H9 (cell line): Measurements from ENCODE around the gene SPRED1. TPM values are rescaled to one million over a fixed set of nuclear protein-coding genes. Genes with fewer than 3 reads are reported as not detected.

Source experiments
- DNase-seq: peaks from one replicate; pipeline ENCODE4 v3.0.0-alpha.2; 2017
- H2AFZ ChIP-seq: one replicate; pipeline ENCODE4 v1.6.1; 2013; ENCODE audit warnings: mild to moderate bottlenecking, low read length, control low read depth, moderate library complexity
- H2AK5ac ChIP-seq: 2 replicates; pipeline ENCODE4 v1.6.1; 2013; ENCODE audit warnings: low read length, control low read depth, mixed read lengths; ENCODE audit not compliant: insufficient read length
- H2BK120ac ChIP-seq: one replicate; pipeline ENCODE4 v1.6.1; 2013; ENCODE audit warnings: low read depth, mild to moderate bottlenecking, low read length, control low read depth, inconsistent platforms; ENCODE audit not compliant: poor library complexity, severe bottlenecking
- H2BK12ac ChIP-seq: 2 replicates; pipeline ENCODE4 v1.6.1; 2013; ENCODE audit warnings: low read length, control low read depth, mixed read lengths, low read depth; ENCODE audit not compliant: insufficient read length
- H2BK15ac ChIP-seq: 2 replicates; pipeline ENCODE4 v1.6.1; 2013; ENCODE audit warnings: low read depth, low read length, control low read depth
- H2BK20ac ChIP-seq: one replicate; pipeline ENCODE4 v1.6.1; 2013; ENCODE audit warnings: low read depth, mild to moderate bottlenecking, low read length, control low read depth, inconsistent platforms; ENCODE audit not compliant: poor library complexity, severe bottlenecking
- H2BK5ac ChIP-seq: 2 replicates; pipeline ENCODE4 v1.6.1; 2013; ENCODE audit warnings: low read length, control low read depth, mixed read lengths; ENCODE audit not compliant: insufficient read length
- H3K14ac ChIP-seq: 2 replicates; pipeline ENCODE4 v1.6.1; 2013; ENCODE audit warnings: low read length, control low read depth; ENCODE audit not compliant: insufficient read depth
- H3K18ac ChIP-seq: 2 replicates; pipeline ENCODE4 v1.6.1; 2013; ENCODE audit warnings: low read depth, mild to moderate bottlenecking, mixed read lengths, low read length, control low read depth; ENCODE audit not compliant: insufficient read length
- H3K23ac ChIP-seq: 2 replicates; pipeline ENCODE4 v1.6.1; 2013; ENCODE audit warnings: low read length, control low read depth, mixed read lengths, low read depth; ENCODE audit not compliant: insufficient read length
- H3K23me2 ChIP-seq: 2 replicates; pipeline ENCODE4 v1.6.1; 2013; ENCODE audit warnings: low read depth, mild to moderate bottlenecking, mixed read lengths, low read length, control low read depth; ENCODE audit not compliant: insufficient read length, poor library complexity, severe bottlenecking
- H3K27ac ChIP-seq: 2 replicates; pipeline ENCODE4 v1.5.1; 2013; ENCODE audit warnings: low read length, control low read depth, mixed read lengths, low read depth; ENCODE audit not compliant: insufficient read length
- H3K27me3 ChIP-seq: 2 replicates; pipeline ENCODE4 v1.6.1; 2013; ENCODE audit warnings: low read length, control low read depth, inconsistent platforms; ENCODE audit not compliant: insufficient read depth
- H3K4ac ChIP-seq: 2 replicates; pipeline ENCODE4 v1.6.1; 2013; ENCODE audit warnings: low read depth, mild to moderate bottlenecking, control low read depth, inconsistent platforms, low read length, moderate library complexity
- H3K4me1 ChIP-seq: 2 replicates; pipeline ENCODE4 v1.6.1; 2013; ENCODE audit warnings: low read length, control low read depth, inconsistent platforms; ENCODE audit not compliant: insufficient read depth
- H3K4me2 ChIP-seq: 2 replicates; pipeline ENCODE4 v1.6.1; 2013; ENCODE audit warnings: low read length, control low read depth, mixed read lengths; ENCODE audit not compliant: insufficient read length, insufficient read depth
- H3K56ac ChIP-seq: 2 replicates; pipeline ENCODE4 v1.6.1; 2013; ENCODE audit warnings: low read depth, mild to moderate bottlenecking, mixed read lengths, low read length, control low read depth; ENCODE audit not compliant: insufficient read length
- H3K79me1 ChIP-seq: 2 replicates; pipeline ENCODE4 v1.6.1; 2013; ENCODE audit warnings: low read depth, mild to moderate bottlenecking, moderate library complexity, low read length, control low read depth, inconsistent platforms; ENCODE audit not compliant: insufficient read depth, poor library complexity, severe bottlenecking
- H3K79me2 ChIP-seq: 2 replicates; pipeline ENCODE4 v1.6.1; 2013; ENCODE audit warnings: low read length, control low read depth, inconsistent platforms; ENCODE audit not compliant: insufficient read depth
- H3K9ac ChIP-seq: 2 replicates; pipeline ENCODE4 v1.6.1; 2013; ENCODE audit warnings: low read length, control low read depth, mixed read lengths; ENCODE audit not compliant: insufficient read length; ENCODE audit errors: extremely low read depth
- H3K9me3 ChIP-seq: one replicate; pipeline ENCODE4 v1.6.1; 2013; ENCODE audit warnings: low read depth, low read length, inconsistent platforms; ENCODE audit not compliant: control insufficient read depth
- H3T11ph ChIP-seq: one replicate; pipeline ENCODE4 v1.6.1; 2013; ENCODE audit warnings: mild to moderate bottlenecking, low read length, control low read depth, inconsistent platforms
- H4K20me1 ChIP-seq: one replicate; pipeline ENCODE4 v1.6.1; 2013; ENCODE audit not compliant: control insufficient read depth, insufficient read length, insufficient read depth
- H4K5ac ChIP-seq: 2 replicates; pipeline ENCODE4 v1.6.1; 2013; ENCODE audit warnings: low read depth, mild to moderate bottlenecking, mixed read lengths, low read length, control low read depth; ENCODE audit not compliant: insufficient read length
- H4K8ac ChIP-seq: replicated peaks from 2 replicates; pipeline ENCODE4 v1.6.1; 2013; ENCODE audit warnings: low read length, control low read depth, mixed read lengths, low read depth; ENCODE audit not compliant: insufficient read length
- H4K91ac ChIP-seq: 2 replicates; pipeline ENCODE4 v1.6.1; 2013; ENCODE audit warnings: low read depth, mild to moderate bottlenecking, moderate library complexity, mixed read lengths, low read length, control low read depth; ENCODE audit not compliant: insufficient read length
- H3K27ac Mint-ChIP-seq, 3 experiments: 2 replicates in 2 of 3; 3 replicates in 1 of 3; pipeline ENCODE4 v1.8.0; 2020 to 2021; ENCODE audit warnings: mixed read lengths in 3 of 3, mild to moderate bottlenecking in 1 of 3, moderate library complexity in 1 of 3
- H3K27me3 Mint-ChIP-seq: 2 replicates; pipeline ENCODE4 v1.8.0; 2021; ENCODE audit warnings: low read depth, mild to moderate bottlenecking, moderate library complexity, mixed read lengths
- H3K36me3 Mint-ChIP-seq, 3 experiments: 2 replicates in 2 of 3; 3 replicates in 1 of 3; pipeline ENCODE4 v1.8.0; 2020 to 2021; ENCODE audit warnings: low read depth in 3 of 3, mixed read lengths in 3 of 3; ENCODE audit not compliant: insufficient read depth in 1 of 3
- H3K4me1 Mint-ChIP-seq, 2 experiments: 2 replicates each; pipeline ENCODE4 v1.8.0; 2020; ENCODE audit warnings: mixed read lengths in 2 of 2
- H3K4me3 Mint-ChIP-seq, 2 experiments: 2 replicates in 1 of 2; 3 replicates in 1 of 2; pipeline ENCODE4 v1.8.0; 2020 to 2021; ENCODE audit warnings: mild to moderate bottlenecking in 2 of 2, mixed read lengths in 2 of 2, moderate library complexity in 1 of 2
- H3K9me3 Mint-ChIP-seq, 2 experiments: 2 replicates in 1 of 2; 3 replicates in 1 of 2; pipeline ENCODE4 v1.8.0; 2020; ENCODE audit warnings: mild to moderate bottlenecking in 2 of 2, mixed read lengths in 2 of 2, moderate library complexity in 1 of 2
- WGBS: extraction: QIAGEN DNeasy Blood & Tissue Kit; methylation state at CpG from one replicate; pipeline ENCODE4 v1.1.7; 2013; ENCODE audit warnings: missing lambda C conversion rate, low lambda C conversion rate, mixed read lengths; ENCODE audit not compliant: insufficient read length; ENCODE audit errors: extremely low coverage; 5-methylcytosine and 5-hydroxymethylcytosine counted together
- total RNA-seq: library from RNA; stranded (reverse); gene quantifications from 2 replicates; pipeline ENCODE4 v1.2.1, GENCODE V29; 2021
- TF ChIP-seq, protein P1 (sequence below): fragments of 200-600 bp; sonication (generic); conservative IDR thresholded peaks from 3 replicates; pipeline ENCODE4 v1.8.0; 2021; ENCODE audit warnings: antibody characterized with exemption, mild to moderate bottlenecking

The SPRED1 gene
- total RNA-seq, 1 experiment from 2014 or later: 41.0 TPM

- Histone ChIP-seq H2AK5ac (no peak overlapping the region), H2BK20ac (no peak overlapping the region), H3K4me1 (no peaks in the 10 kb centered on the region), H3K56ac (no peak overlapping the region), H3K4ac (no peak overlapping the region), H2BK12ac (no peak overlapping the region), H3K9ac (no peak overlapping the region), H3K23me2 (no peaks in the 10 kb centered on the region), H4K8ac (no peak overlapping the region), H2BK120ac (no peak overlapping the region), H3K23ac (no peak overlapping the region), H3K79me1 (no peaks in the 10 kb centered on the region), H4K20me1 (no peaks in the 10 kb centered on the region), H3K79me2 (no peaks in the 10 kb centered on the region), H3K9me3 (no peaks in the 10 kb centered on the region), H2BK5ac (no peak overlapping the region), H3K27ac (no peak overlapping the region), H3K14ac (no peak overlapping the region), H3T11ph (no peak overlapping the region), H3K18ac (no peak overlapping the region), H4K5ac (no peak overlapping the region), H4K91ac (no peak overlapping the region), H2BK15ac (no peak overlapping the region), H2AFZ (no peak overlapping the region), H3K27me3 (no peaks in the 10 kb centered on the region), H3K4me2 (no peak overlapping the region)
- no peak overlapping the region for H3K27ac Mint-ChIP-seq
- peaks cover 0 to 3% (median 0%) of the 10 kb centered on the region in 3 experiments; a peak in 2 of 7 replicates for H3K36me3 Mint-ChIP-seq
- H3K4me3 Mint-ChIP-seq: no peak overlapping the region
- peaks cover 0 to 3% of the 10 kb centered on the region in 2 experiments; a peak in 2 of 5 replicates for H3K9me3 Mint-ChIP-seq
- H3K27me3 Mint-ChIP-seq: no peaks in the 10 kb centered on the region; the same call in 1 of the 2 replicates
- H3K4me1 Mint-ChIP-seq: peaks cover 10 to 16% of the 10 kb centered on the region in 2 experiments
- TF ChIP-seq, protein P1, sequence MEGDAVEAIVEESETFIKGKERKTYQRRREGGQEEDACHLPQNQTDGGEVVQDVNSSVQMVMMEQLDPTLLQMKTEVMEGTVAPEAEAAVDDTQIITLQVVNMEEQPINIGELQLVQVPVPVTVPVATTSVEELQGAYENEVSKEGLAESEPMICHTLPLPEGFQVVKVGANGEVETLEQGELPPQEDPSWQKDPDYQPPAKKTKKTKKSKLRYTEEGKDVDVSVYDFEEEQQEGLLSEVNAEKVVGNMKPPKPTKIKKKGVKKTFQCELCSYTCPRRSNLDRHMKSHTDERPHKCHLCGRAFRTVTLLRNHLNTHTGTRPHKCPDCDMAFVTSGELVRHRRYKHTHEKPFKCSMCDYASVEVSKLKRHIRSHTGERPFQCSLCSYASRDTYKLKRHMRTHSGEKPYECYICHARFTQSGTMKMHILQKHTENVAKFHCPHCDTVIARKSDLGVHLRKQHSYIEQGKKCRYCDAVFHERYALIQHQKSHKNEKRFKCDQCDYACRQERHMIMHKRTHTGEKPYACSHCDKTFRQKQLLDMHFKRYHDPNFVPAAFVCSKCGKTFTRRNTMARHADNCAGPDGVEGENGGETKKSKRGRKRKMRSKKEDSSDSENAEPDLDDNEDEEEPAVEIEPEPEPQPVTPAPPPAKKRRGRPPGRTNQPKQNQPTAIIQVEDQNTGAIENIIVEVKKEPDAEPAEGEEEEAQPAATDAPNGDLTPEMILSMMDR: no peak
- no peak for DNase-seq
- WGBS: no CpG with 5 or more reads among the region's 6 CpGs
These were observed 9.2 kb upstream of the SPRED1 start for GRCh38 chr15:38243278-38244055.
